Lower leg skin (tissue), 3 donors: ENCODE measurements around the gene PM20D1.

Source experiments
- POLR2A ChIP-seq, 2 donors: fragments of 450-650 bp; IDR thresholded peaks; one replicate each; pipeline ENCODE4 v1.6.1; 2016 to 2017; ENCODE audit warnings: antibody characterized with exemption in 2 of 2, mild to moderate bottlenecking in 1 of 2, moderate library complexity in 1 of 2
- TF ChIP-seq, protein P1 (sequence below), 3 donors: fragments of 450-650 bp; IDR thresholded peaks; one replicate each; pipeline ENCODE4 v1.5.1; 2016; ENCODE audit warnings: antibody characterized with exemption in 3 of 3, mild to moderate bottlenecking in 3 of 3, moderate library complexity in 2 of 3

DNA sequence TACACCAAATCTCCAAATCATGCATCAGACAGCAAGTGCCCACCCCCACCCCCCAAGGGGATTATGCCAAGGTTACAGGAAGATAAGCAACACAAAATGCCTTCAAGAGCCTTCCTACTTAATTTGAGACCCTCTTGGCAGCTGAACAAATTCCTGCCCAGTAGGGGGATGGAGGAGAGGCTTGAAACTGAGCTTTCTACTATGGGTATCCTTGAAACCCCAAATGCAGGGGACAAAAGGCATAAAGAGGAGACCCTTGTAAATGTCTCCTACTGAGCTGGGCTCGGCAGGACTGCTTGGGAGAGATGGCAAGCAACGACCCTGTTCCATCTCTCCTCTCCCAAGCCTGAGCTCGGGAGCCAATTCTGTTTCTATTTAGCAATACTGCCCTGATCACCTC is 40.5 kb downstream of the PM20D1 start:
- TF ChIP-seq, protein P1, sequence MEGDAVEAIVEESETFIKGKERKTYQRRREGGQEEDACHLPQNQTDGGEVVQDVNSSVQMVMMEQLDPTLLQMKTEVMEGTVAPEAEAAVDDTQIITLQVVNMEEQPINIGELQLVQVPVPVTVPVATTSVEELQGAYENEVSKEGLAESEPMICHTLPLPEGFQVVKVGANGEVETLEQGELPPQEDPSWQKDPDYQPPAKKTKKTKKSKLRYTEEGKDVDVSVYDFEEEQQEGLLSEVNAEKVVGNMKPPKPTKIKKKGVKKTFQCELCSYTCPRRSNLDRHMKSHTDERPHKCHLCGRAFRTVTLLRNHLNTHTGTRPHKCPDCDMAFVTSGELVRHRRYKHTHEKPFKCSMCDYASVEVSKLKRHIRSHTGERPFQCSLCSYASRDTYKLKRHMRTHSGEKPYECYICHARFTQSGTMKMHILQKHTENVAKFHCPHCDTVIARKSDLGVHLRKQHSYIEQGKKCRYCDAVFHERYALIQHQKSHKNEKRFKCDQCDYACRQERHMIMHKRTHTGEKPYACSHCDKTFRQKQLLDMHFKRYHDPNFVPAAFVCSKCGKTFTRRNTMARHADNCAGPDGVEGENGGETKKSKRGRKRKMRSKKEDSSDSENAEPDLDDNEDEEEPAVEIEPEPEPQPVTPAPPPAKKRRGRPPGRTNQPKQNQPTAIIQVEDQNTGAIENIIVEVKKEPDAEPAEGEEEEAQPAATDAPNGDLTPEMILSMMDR (IDR thresholded peaks at IDR 0.05) = no peak
- no peak for TF ChIP-seq POLR2A (IDR thresholded peaks at IDR 0.05)
